ENCODE measurements around the gene FAM89B.
A peak's percentile ranks its signal among the peaks of the same experiment; 100 is the strongest.

DNA sequence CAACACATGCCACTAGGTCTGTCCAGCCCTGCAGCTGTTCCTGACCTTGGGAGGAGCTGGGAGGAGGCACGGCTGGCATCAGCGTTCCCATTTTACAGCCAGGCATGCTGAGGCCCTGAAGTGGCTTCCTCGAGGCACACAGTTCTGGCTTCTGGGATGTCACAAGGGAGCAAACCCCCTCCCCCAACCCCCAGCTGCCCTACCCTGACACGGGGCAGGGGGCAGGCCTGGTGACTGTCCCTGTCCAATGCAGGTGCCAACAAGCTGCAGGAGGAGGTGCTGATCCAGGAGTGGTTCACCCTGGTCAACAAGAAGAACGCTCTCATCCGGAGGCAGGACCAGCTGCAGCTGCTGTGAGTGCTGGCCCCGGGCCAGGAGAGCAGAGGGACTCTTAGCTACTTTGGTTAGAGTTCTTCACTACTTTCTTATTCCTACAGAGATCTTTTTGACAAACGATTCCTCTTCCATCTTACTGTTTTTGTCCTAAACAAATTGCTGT, 18.0 kb downstream of the FAM89B start:
- TF ChIP-seq, protein P1, sequence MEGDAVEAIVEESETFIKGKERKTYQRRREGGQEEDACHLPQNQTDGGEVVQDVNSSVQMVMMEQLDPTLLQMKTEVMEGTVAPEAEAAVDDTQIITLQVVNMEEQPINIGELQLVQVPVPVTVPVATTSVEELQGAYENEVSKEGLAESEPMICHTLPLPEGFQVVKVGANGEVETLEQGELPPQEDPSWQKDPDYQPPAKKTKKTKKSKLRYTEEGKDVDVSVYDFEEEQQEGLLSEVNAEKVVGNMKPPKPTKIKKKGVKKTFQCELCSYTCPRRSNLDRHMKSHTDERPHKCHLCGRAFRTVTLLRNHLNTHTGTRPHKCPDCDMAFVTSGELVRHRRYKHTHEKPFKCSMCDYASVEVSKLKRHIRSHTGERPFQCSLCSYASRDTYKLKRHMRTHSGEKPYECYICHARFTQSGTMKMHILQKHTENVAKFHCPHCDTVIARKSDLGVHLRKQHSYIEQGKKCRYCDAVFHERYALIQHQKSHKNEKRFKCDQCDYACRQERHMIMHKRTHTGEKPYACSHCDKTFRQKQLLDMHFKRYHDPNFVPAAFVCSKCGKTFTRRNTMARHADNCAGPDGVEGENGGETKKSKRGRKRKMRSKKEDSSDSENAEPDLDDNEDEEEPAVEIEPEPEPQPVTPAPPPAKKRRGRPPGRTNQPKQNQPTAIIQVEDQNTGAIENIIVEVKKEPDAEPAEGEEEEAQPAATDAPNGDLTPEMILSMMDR (IDR thresholded peaks at IDR 0.05): no peak
- peak in 1 of 4 donors; percentile 15 for TF ChIP-seq POLR2AphosphoS5 (IDR thresholded peaks at IDR 0.05)

Measured in sigmoid colon (tissue), 4 donors.